ENCODE measurements around the gene OFD1.
A peak's percentile ranks its signal among the peaks of the same experiment; 100 is the strongest.
"Not testable (repeated sequence)": the region's sequence is repeated elsewhere in the genome, so short reads cannot be mapped to it uniquely, and the experiment has no call there.

OFD1 gene

DNA sequence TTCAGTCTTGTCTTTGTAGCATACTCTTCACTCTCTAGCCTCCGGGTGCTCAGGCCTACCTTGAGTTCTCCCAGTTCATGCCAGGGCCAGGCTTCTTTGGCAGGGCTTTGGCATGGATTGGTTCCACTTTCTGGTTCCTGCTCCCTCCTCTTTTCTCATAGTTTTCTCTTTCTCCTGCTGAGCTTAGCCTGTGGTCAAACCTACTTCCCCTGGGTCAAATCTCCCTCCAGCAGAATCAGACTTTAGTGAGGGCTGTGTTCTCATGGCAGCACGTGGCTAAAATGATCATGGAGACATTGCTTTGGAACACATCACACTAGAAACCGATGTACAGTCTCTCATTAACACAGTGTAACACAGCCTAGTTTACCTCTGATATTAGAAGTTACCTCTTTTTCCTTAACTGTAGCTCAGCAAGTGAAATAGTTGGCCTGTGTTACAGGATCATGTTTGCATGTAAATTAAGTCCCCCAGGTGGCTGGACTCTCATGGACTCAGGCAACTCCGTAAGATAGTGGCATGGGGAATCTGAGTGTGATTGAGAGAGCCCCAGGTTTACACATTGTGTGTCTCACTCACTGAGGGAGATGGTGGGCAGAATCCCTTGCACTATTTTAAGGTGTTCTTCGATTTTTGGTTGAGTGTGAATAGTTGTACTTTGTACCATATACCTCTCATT lies 32.3 kb upstream of the OFD1 start:
- no peak for FAIRE-seq
- DNase-seq (ENCODE audit: insufficient read length, low spot score): no peak

DNA sequence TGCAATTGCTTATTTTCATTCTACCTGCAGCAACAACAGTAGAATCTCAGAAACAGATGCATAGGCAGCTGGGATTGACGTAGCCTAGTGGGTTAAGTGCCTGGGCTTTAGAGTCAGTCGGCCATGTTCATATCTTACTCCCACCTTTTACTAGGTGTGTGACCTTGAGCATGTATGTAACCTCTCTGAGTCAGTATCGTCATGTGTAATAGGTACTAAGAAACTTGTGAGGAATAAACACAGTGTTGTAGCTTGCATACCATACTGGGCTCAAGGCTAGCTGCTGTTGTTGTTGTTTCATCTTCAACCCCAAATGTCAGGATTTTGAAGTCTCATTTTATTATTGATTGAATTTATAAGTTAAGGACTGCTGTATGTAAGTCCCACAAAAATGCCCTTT lies 31.4 kb upstream of the OFD1 start:
- FAIRE-seq: peak; percentile 13
- DNase-seq (ENCODE audit: insufficient read length, low spot score): no peak

DNA sequence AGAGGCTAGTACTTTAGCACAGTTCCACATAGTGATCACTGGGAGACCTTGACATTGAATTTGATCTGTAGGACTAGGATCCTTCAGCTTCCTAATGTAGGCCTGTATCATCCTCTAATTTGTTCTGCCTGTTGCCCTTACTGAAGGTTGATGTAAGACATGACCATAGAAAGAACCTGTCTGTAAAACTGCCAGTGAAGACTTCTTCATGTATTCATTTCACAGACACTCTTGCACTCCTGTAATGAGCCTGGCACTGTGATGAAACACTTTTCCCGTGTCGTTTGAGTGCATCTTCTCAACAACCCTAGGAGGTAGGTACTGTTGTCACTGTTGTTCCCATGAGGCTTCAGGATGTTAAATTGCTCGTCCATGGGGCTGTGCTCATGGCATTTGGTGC lies 31.0 kb upstream of the OFD1 start:
- DNase-seq (ENCODE audit: insufficient read length, low spot score): no peak
- FAIRE-seq: no peak

DNA sequence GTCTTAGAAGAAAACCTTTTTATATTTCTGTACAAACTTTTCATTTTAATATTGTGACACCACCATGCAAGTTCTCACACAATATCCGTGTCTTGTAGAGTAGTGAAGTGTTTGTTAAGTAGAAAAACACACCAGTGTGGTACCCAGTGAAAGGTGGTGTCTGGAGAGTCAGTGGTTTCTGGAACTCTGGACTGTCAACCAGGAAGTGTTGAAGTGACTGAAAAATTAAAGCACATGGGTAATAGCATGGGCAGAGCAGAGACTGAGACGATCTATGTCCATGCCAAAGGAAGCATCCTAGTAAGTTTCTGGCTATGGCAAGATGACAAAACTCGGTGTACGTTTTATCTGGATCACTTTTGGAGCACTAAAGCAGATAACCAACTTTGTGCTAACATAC lies 23.4 kb upstream of the OFD1 start:
- no peak for DNase-seq (ENCODE audit: insufficient read length, low spot score)
- FAIRE-seq: no peak

DNA sequence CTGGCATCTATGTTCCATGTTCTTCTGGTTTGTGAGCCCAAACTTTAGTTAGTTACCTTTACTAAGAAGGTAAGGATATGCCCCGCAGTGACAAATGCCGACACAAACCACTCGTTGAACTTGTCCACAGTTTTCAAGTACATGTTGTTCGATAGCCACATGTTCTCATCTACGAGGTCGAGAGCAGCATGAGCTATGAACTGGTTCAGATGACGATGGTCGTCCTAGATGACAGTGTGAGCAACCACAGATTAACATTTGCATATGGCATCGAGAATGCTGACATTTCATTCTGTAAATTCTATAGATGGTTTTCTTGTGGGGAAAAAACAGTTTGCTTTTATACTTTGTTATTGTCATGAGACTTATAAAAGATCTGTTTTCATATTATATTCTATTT lies 18.1 kb upstream of the OFD1 start:
- no peak for DNase-seq (ENCODE audit: insufficient read length, low spot score)
- peak; percentile 9 for FAIRE-seq

DNA sequence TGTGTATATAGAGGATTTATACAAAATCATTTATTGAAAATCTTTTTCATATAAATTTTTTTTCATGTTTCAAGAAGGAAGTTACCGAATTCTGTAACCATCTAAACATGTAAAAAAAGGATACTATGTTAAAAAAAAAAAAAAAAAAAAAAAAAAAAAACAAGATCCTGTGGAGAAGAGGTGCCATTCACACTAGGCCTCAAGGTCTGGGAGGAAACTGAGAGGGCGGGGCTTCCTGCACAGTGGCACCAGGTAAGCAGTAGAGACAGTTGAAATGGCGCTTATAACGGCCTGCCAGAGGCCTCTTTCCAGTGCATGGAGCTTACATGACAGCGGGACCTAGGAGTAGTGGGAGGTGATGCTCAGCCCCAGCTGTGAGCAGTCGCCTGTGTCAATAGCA lies 17.6 kb upstream of the OFD1 start:
- FAIRE-seq (no peak), DNase-seq (ENCODE audit: insufficient read length, low spot score) (no peak)

DNA sequence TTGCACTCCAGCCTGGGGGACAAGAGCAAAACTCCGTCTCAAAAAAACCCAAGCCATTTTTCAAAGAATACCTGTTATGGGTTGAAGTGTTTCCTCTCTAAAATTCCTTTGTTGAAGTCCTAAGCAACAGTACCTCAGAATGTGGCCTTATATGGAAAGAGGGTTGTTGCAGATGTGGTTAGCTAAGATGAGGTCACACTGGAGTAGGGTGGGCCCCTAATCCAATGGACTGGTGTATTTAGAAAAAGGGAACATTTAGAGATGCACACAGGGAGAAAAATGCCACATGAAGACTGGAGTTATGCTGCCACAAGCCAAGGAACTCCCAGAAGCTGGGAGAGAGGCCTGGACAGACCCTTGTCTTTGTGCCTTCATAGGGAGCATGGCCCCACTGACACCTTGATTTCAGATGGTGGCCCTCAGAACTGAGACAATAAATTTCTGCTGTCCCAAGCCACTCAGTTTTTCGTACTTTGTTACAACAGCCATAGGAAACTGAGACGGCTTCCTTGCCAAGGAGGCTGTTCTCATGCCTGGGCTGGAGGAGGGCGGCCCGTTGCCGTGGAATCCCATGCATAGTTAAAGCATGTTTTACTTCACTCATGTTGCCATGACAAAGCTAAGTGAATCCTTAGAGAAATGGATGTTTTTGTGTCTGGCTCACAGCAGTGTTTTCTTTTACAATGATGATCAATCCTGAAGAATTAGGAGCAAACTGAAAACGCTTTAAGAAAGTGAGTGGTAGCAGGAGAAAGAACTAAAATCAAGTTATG lies 16.7 kb upstream of the OFD1 start:
- DNase-seq (ENCODE audit: insufficient read length, low spot score) (no peak), FAIRE-seq (no peak)

DNA sequence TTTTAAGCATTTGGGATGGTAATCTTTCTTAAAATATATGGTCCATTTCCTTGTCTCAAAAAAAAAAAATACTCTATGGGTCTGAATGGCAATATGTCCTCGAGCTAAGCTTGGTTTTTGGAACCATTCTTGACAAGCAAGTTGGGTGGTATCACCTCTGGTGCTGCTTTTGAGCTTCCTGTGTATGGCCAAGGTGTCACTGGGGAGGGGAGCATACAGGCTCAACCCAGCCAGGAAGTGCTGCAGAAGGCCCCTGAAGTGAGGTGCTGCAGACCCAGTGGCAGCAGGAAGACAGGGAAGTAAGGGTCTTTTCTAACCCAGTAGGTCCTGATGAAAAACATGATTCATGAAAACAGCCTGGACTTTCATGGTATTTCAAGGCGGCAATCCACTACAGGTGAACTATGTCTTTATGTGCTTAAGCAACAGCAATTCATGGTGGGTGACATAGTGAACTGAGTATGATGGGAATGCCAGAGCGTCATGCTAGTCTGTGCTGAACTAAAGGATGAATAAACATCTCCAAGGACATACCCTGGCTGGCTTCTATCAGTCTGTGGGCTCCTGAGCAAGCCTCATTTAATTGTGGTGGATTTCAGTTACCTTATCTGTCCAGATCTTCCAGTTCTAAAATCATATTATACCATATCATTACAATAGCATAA lies 15.2 kb upstream of the OFD1 start:
- FAIRE-seq (no peak), DNase-seq (ENCODE audit: insufficient read length, low spot score) (no peak)

DNA sequence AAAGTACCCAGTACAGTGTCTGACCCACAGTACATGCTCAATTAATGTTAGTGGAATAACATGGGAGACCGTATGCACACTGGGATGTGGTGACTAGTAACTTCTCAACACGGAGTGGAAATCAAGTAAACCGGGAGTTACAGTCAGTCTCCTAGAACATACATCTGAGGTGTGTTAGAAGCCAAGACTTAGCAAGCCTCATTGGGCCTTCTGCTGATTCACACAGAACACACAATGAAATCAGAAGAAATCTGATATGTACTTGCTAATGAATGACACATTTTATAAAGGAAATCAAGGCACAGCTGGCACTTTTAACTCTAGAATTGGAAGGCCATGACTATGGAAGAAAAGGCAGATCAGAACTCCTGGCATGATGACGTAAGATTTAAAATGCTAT lies 13.2 kb upstream of the OFD1 start:
- no peak for DNase-seq (ENCODE audit: insufficient read length, low spot score)
- no peak for FAIRE-seq

DNA sequence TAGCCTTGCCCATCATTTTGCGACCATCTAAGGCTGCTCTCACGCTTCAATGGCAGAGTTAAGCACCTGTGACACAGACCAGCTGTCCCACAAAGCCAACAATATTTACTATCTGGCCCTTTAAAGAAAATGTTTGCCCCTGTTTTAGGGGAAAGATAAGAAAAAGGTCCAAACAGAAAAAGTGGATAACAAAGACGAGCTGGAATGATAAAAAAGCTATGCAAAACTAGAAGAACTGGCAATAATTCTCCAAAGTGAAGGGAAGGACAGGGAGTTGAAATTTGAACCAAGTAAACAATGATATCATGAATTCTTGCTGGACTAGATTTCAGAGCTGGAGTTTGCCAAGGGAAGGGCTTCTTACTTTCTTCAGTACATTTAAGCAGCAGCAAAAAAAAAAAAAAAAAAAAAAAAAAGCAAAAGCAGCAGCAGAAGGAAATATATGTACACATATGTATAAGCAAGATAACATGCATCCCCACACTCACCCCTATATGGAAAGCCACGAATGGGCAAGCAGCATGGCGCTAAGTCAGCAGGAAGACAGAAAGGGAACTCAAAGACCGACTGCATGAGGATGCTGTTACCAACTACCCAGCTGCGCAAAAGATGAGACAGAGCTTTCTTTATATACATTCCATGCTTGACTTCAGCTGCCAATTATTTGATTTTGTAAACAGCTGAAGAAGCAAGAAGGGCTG lies 12.6 kb upstream of the OFD1 start:
- DNase-seq (ENCODE audit: insufficient read length, low spot score) (no peak), FAIRE-seq (no peak)

DNA sequence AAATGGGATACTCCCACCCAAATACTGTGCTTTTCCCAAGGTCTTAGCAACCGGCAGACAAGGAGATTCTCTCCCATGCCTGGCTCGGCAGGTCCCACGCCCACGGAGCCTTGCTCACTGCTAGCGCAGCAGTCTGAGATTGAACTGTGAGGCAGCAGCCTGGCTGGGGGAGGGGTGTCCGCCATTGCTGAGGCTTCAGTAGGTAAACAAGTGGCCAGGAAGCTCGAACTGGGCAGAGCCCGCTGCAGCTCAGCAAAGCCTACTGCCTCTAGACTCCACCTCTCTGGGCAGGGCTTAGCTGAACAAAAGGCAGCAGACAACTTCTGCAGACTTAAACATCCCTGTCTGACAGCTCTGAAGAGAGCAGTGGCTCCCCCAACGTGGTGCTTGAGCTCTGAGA lies 9.7 kb upstream of the OFD1 start:
- not testable (repeated sequence) for DNase-seq (ENCODE audit: insufficient read length, low spot score); FAIRE-seq

DNA sequence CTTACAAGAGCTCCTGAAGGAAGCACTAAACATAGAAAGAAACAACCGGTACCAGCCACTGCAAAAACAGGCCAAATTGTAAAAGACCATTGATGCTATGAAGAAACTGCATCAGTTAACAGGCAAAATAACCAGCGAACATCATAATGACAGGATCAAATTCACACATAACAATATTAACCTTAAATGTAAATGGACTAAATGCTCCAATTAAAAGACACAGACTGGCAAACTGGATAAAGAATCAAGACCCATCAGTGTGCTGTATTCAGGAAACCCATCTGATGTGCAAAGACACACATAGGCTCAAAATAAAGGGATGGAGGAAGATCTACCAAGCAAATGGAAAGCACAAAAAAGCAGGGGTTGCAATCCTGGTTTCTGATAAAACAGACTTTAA lies 8.0 kb upstream of the OFD1 start:
- not testable (repeated sequence) for DNase-seq (ENCODE audit: insufficient read length, low spot score); FAIRE-seq

DNA sequence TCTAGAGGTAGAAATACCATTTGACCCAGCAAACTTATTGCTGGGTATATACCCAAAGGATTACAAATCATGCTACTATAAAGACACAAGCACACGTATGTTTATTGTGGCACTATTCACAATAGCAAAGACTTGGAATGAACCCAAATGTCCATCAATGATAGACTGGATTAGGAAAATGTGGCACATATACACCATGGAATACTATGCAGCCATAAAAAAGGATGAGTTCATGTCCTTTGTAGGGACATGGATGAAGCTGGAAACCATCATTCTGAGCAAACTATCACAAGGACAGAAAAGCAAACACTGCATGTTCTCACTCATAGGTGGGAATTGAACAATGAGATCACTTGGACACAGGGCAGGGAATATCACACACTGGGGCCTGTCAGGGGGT lies 4.0 kb upstream of the OFD1 start:
- not testable (repeated sequence) for DNase-seq (ENCODE audit: insufficient read length, low spot score); FAIRE-seq

DNA sequence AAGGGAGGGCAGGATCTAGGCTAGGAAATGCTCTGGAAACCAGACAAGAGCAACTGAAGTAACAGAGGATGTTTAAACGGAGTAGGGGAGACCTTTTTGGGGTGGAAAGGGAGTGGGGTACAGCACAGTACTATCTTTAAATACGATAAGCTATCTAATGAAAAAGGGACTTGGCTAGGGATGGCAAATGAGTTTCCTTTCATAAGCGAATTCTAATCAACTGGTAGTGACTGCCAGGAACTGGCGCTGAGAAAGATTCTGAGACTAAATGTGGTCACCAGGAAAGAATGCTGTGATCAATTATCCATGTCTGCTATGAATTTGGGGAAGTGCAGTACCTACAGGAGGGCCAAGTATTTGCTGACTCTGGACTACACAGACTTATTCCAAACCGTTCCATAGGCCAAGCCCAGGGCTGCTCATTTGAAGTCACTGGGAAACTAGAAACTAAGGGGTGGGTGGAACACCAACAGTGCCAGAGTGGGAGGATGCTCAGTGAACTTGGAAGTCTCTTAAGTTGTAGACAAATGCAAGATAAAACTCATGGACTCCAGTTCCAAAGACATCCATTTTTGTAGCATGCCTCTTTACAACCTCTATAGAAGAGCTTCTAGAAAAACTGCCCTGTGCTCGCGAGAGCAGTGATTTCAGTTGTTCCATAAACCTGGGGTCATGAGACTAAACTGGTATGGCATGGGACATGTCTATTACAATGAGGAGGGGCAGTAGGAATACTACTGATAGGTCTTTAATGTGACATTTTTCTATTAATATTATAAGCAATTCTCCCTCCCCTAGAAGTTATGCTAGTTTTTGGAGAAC lies 2.1 kb upstream of the OFD1 start:
- DNase-seq (ENCODE audit: insufficient read length, low spot score): no peak
- no peak for FAIRE-seq

DNA sequence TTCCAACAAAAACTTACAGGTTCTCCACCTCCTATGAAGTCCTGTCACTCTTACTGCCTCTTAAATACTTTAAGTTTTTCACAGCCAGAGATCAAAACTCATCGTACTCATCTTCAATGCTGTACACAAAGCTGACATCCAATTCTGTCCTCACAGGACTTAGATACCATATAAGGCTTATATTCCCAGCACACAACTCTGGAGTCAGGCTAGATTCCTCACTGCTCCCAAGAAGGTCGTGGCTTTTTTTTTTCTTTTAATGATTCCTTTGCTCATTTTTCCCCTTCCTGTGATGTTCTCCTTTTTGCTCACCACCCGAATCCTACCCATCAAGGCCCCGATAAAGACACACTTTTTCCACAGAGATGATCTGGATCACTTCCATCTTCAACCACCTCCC lies 1.0 kb upstream of the OFD1 start:
- FAIRE-seq (no peak), DNase-seq (ENCODE audit: insufficient read length, low spot score) (no peak)

DNA sequence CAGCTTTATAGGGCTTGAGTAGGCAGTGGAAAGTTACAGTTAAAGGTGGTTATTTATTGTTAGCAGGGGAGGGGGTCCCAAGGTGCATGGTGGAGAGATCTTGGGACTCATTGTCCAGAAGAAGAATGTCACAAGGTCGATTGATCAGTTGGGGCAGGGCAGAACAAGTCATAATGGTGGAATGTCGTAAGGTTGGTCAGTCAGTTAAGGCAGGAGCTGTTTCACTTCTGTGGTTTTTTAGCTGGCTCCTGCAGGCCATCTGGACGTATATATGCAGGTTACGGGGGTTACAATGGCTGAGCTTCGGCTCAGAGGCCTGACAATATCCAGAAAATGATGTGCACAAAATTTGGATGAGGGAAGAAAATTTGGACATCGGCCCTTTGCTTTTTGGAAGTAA lies 7.1 kb downstream of the OFD1 start:
- no peak for FAIRE-seq
- no peak for DNase-seq (ENCODE audit: insufficient read length, low spot score)

DNA sequence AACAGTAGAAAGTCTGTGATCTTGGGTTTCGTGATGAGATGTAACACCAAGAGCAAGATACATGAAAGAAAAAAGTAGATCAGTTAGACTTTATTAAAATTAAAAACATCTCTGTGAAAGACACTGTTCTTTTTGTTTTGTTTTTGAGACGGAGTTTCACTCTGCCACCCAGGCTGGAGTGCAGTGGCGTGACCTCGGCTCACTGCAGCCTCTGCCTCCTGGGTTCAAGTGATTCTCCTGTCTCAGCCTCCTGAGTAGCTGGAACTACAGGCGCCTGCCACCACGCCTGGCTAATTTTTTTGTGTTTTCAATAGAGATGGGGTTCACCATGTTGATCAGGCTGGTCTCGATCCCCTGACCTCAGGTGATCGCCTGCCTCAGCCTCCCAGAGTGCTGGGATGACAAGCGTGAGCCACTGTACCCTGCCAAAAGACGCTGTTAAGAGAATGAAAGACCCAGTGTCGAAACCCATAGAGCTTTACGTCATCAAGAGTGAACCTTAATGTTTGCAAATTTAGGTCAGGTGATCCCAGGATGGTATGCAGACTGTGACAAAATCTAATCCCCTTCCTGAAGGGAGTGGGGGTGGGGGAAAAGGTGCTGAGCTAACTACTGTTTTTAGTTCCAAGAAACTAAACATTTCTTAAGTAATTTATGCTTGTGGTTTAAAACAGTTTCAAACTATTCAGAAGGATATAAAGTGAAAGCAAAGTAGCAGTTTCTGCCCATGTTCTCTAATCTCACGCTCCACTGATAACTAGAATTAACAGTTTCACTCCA lies 8.0 kb downstream of the OFD1 start:
- FAIRE-seq (no peak), DNase-seq (ENCODE audit: insufficient read length, low spot score) (no peak)

DNA sequence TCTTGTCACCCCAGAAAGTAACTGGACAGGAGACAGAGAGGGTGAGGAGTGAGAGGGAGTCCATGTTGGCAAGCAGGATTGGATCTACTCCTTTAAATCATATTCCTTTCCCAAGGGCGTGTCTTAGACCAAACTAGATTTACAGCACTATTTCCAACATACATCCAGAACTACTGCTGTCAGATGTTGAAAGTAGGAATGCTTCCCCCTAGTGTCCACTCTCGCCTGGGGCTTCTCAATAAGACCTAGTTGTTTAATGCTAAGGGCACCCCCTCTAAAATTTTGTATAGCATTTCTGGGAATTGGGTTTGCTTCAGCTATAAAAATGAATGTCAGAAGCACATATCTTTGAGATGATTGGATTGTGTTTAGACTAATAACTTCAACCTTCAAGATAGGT lies 13.3 kb downstream of the OFD1 start:
- FAIRE-seq: no peak
- peak; percentile 50 for DNase-seq (ENCODE audit: insufficient read length, low spot score)

DNA sequence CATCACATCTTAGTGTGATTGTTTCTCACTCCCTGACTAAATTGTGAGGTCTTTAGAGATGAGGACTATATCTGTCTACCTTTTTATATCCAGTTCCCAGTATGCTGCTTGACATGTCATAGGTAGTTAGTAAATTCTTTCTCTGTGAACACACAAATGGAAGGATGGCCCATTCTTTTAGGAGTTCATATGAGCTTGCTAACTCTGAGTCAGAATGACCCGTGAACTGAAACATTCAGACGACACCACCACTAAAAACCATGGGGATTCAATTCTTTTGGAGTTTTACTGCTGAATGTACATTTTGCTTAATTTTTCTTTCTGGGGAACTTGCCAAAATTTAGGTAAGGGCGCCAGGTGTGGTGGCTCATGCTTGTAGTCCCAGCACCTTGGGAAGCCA lies 13.9 kb downstream of the OFD1 start:
- no peak for DNase-seq (ENCODE audit: insufficient read length, low spot score)
- no peak for FAIRE-seq

DNA sequence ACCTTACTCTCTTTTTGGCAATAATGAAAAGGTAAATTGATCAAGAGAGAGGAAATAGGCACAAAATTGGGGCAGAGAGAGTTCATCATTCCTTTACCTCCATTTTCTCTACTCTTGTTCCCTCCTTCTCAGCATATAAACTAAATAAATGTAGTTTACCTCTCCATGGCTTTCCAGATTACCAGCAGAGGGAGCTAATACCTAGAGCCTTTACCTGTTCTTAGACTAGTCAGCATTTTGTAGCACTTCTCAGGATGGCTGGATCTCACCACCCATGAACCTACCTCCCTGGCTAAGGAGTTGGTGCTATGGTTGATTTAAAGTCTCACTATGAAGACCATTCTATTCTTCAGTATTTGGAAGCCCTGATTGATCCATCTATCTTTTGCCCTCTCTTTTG lies 15.7 kb downstream of the OFD1 start:
- FAIRE-seq: no peak
- peak; percentile 30 for DNase-seq (ENCODE audit: insufficient read length, low spot score)

All from HTR-8/SVneo (cell line).